Small intestine (tissue), 7 donors: ENCODE measurements around the gene PFN1. TPM values are rescaled to one million over a fixed set of nuclear protein-coding genes. Genes with fewer than 3 reads are reported as not detected.

ENCODE experiments used
- DNase-seq, 2 donors: peaks; one replicate each; pipeline versions ENCODE4 v3.0.0 to v3.0.0-alpha.2; 2013
- FAIRE-seq: peaks from 2 replicates; lab custom pipeline; 2012; peaks lifted over from hg19 to GRCh38; lab: Jason Lieb, UNC
- H3K27ac ChIP-seq, 3 donors: one replicate each; pipeline ENCODE4 v1.5.1; 2013; ENCODE audit warnings: low read length in 2 of 3, mild to moderate bottlenecking in 2 of 3, control low read depth in 1 of 3, inconsistent platforms in 1 of 3, low read depth in 1 of 3, moderate library complexity in 1 of 3
- H3K27me3 ChIP-seq, 3 donors: one replicate each; pipeline ENCODE4 v1.6.1; 2013; ENCODE audit warnings: low read length in 3 of 3, inconsistent platforms in 1 of 3; ENCODE audit not compliant: control insufficient read depth in 3 of 3, insufficient read depth in 3 of 3
- H3K36me3 ChIP-seq, 3 donors: one replicate each; pipeline ENCODE4 v1.6.1; 2013; ENCODE audit warnings: low read length in 3 of 3, inconsistent platforms in 1 of 3, low read depth in 1 of 3, mild to moderate bottlenecking in 1 of 3, moderate library complexity in 1 of 3; ENCODE audit not compliant: control insufficient read depth in 3 of 3, insufficient read depth in 2 of 3
- H3K4me1 ChIP-seq, 3 donors: one replicate each; pipeline ENCODE4 v1.6.1; 2013; ENCODE audit warnings: low read length in 2 of 3, inconsistent platforms in 1 of 3, low read depth in 1 of 3, mild to moderate bottlenecking in 1 of 3, moderate library complexity in 1 of 3; ENCODE audit not compliant: control insufficient read depth in 3 of 3, insufficient read depth in 2 of 3
- H3K4me3 ChIP-seq, 3 donors: one replicate each; pipeline ENCODE4 v1.5.1; 2013; ENCODE audit warnings: low read length in 3 of 3, control low read depth in 1 of 3, inconsistent platforms in 1 of 3, low read depth in 1 of 3, mild to moderate bottlenecking in 1 of 3, moderate library complexity in 1 of 3
- H3K9me3 ChIP-seq, 2 donors: one replicate each; pipeline ENCODE4 v1.6.1; 2013; ENCODE audit warnings: low read depth in 1 of 2, low read length in 1 of 2; ENCODE audit not compliant: control insufficient read depth in 2 of 2, insufficient read depth in 1 of 2
- WGBS, 3 donors: extraction: QIAGEN DNeasy Blood & Tissue Kit; methylation state at CpG; one replicate each; pipeline ENCODE4 v1.1.7; 2013; 5-methylcytosine and 5-hydroxymethylcytosine counted together
- polyA plus RNA-seq, 4 donors: library from polyadenylated mRNA; stranded (reverse) in 3 of 4; unstranded in 1 of 4; fragments of 200-250 nt in 3 of 4; fragments of 120-200 nt in 1 of 4; gene quantifications; one replicate each; pipeline versions ENCODE4 v1.2.1 to v1.2.3, GENCODE V29; 2013
- donor health status: healthy with polysubstance abuse.
- donor health status: control.
- donor health status: control.
- donor health status: Bipolar disorder and iron deficiency.
- donor health status: healthy.

Gene PFN1
- polyA plus RNA-seq, 4 donors = 501 to 1,180 (median 908) TPM

DNA sequence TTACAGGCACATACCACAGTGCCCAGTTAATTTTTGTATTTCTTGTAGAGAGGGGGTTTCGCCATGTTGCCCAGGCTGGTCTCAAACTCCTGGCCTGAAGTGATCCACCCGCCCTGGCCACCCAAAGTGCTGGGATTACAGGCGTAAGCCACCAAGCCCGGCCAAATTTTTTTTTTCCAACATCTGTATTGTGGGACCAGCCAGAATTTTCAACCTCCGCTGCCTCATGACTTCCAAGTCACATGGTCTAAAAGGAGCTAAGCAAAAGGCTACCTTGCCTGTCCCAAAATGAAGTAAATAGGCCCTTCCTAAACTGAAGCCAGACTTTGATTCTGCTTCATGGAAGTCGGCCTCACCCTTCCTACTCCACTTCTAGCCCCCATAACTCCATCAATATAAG lies 23.5 kb upstream of the PFN1 start:
- Histone ChIP-seq H3K27me3 (no peaks in the 10 kb centered on the region), H3K4me3 (no peak overlapping the region), H3K36me3 (peaks cover 6 to 66% (median 14%) of the 10 kb centered on the region in 3 donors), H3K4me1 (peaks cover 0 to 23% (median 4%) of the 10 kb centered on the region in 3 donors), H3K27ac (no peak overlapping the region), H3K9me3 (no peaks in the 10 kb centered on the region)
- WGBS, 3 donors = 90 to 94% (median 92%) methylated on average over 6 of the region's 6 CpGs
- no peak for DNase-seq
- FAIRE-seq = no peak

DNA sequence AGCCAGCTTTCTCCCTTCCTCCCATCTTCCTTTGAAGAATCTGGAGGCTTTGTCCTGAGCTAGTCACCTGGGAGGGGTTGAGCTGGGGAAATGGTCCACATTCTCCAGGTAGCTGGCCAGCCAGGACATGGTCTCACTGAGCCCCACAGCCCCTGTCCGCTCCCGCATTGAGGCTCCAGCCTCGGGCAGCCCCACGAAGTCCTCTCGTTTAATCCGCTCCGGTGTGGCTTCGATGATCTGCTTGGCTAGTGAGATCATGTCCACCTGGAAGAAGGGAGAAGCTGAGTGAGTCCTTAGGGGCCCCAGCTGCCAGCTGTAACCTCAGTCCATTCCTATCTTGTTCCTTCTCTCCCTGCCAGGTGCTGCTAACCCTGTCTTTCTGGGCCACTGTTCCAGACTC lies 21.9 kb upstream of the PFN1 start:
- 93 to 100% (median 94%) methylated on average over 8 of the region's 8 CpGs for WGBS, 3 donors
- peaks cover 6 to 65% (median 13%) of the 10 kb centered on the region in 3 donors for H3K36me3 ChIP-seq
- H3K9me3 ChIP-seq = no peaks in the 10 kb centered on the region
- FAIRE-seq = no peak
- H3K27me3 ChIP-seq = no peaks in the 10 kb centered on the region
- peaks cover 0 to 26% (median 4%) of the 10 kb centered on the region in 3 donors for H3K4me1 ChIP-seq
- no peak overlapping the region for H3K27ac ChIP-seq
- DNase-seq = no peak
- no peak overlapping the region for H3K4me3 ChIP-seq

DNA sequence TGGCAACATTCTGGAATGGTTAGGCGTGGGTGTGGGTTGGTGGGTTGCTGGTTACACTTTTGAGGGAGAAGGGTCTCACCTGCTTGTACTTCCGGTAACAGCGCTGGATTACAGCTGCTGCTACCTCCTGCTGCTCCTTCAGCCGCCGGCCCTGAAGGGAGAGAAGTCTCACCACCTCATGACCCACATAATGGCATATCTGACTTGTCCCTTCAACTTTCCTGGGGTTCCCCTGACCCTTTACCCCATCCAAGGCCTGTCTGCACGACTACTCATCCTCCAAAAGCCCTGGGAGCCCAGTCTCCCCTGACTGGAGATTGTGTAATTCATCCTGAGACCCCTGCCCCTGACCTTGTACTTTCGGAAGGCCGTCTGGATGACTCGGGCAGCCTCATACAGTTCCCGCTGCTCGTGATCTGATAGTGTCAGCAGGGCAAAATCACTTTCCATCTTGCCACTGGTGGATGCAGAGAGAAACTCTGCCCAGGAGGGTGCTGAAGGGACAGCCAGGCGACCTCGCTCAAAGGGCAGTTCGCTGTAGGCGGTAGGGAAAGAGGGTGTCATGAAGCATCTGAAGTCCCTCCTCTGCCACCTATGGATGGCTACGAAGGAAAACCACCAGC lies 21.3 kb upstream of the PFN1 start:
- DNase-seq = peak in 1 of 2 donors; percentile 45
- Histone ChIP-seq H3K4me3 (peak overlapping the region in 1 of 3 donors; percentile 83), H3K9me3 (no peaks in the 10 kb centered on the region), H3K4me1 (peaks cover 0 to 26% (median 4%) of the 10 kb centered on the region in 3 donors), H3K36me3 (peaks cover 6 to 65% (median 13%) of the 10 kb centered on the region in 3 donors), H3K27ac (peak overlapping the region in 2 of 3 donors; percentile 65 to 99), H3K27me3 (no peaks in the 10 kb centered on the region)
- 65 to 73% (median 73%) methylated on average over 16 of the region's 16 CpGs for WGBS, 3 donors
- no peak for FAIRE-seq

DNA sequence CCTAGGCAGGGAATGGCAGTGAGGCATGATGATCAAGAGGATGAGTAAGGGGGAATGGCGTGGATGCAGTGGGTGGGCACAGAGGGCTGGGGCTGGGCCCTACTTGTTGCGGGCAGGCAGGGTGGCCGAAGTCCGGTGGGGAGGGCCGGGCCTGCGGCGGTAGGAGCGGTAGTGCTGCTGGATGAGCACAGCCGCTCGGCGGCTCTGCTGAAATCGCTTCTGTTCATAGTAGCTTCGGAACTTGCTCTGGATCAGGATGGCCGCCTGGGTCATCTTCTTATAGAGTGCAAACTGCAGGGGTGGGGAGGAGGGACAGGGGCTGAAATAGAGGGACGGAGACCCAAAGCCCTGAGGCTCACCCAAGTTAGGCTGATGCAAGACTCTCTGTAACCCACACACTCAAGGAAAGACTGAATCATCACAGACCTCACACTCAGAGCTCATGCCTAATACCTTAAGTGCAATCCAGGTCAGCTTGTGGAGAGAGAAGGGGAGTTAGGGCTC lies 20.8 kb upstream of the PFN1 start:
- no peaks in the 10 kb centered on the region for H3K9me3 ChIP-seq
- WGBS, 3 donors = 63 to 84% (median 82%) methylated on average over 15 of the region's 15 CpGs
- peak overlapping the region in 2 of 3 donors; percentile 77 to 99 for H3K27ac ChIP-seq
- peaks cover 6 to 60% (median 13%) of the 10 kb centered on the region in 3 donors for H3K36me3 ChIP-seq
- no peak for FAIRE-seq
- peaks cover 0 to 26% (median 4%) of the 10 kb centered on the region in 3 donors for H3K4me1 ChIP-seq
- H3K4me3 ChIP-seq = peak overlapping the region in 1 of 3 donors; percentile 83
- H3K27me3 ChIP-seq = no peaks in the 10 kb centered on the region
- peak in 1 of 2 donors; percentile 54 for DNase-seq

DNA sequence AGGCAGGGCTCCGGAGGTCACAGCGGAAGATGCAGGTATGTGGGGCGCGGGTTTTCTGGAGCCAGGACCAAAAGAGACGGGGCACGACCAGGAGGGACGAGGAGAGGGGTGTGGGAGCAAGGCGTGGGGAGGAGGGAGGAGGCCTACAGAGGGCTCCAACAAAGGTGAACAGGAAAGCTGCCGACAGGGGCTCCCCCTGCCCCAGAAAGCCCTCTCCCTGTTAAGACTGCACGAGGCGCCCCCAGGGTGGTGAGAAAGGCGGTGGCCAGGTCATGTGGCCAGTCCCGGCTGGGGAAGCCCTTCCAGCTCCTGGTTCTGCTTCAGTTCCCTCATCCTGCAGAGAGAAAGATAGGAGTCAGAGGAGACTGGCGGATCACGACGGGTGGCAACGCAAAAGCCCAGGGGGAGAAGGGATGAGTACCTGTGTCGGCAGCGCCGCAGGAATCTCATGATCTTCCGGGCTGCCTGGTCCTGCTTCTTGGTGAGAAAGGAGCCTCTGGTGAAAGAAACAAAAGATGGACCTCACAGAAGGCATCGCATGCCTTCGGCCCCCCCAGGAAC lies 20.2 kb upstream of the PFN1 start:
- peaks cover 0 to 26% (median 4%) of the 10 kb centered on the region in 3 donors for H3K4me1 ChIP-seq
- no peaks in the 10 kb centered on the region for H3K27me3 ChIP-seq
- WGBS, 3 donors = 33 to 50% (median 43%) methylated on average over 18 to 23 of the region's 23 CpGs
- H3K36me3 ChIP-seq = peaks cover 6 to 54% (median 8%) of the 10 kb centered on the region in 3 donors
- peak overlapping the region; percentile 77 to 99 (median 78) for H3K27ac ChIP-seq
- no peaks in the 10 kb centered on the region for H3K9me3 ChIP-seq
- no peak for FAIRE-seq
- peak overlapping the region; percentile 62 to 83 (median 72) for H3K4me3 ChIP-seq
- peak in 1 of 2 donors; percentile 64 for DNase-seq

DNA sequence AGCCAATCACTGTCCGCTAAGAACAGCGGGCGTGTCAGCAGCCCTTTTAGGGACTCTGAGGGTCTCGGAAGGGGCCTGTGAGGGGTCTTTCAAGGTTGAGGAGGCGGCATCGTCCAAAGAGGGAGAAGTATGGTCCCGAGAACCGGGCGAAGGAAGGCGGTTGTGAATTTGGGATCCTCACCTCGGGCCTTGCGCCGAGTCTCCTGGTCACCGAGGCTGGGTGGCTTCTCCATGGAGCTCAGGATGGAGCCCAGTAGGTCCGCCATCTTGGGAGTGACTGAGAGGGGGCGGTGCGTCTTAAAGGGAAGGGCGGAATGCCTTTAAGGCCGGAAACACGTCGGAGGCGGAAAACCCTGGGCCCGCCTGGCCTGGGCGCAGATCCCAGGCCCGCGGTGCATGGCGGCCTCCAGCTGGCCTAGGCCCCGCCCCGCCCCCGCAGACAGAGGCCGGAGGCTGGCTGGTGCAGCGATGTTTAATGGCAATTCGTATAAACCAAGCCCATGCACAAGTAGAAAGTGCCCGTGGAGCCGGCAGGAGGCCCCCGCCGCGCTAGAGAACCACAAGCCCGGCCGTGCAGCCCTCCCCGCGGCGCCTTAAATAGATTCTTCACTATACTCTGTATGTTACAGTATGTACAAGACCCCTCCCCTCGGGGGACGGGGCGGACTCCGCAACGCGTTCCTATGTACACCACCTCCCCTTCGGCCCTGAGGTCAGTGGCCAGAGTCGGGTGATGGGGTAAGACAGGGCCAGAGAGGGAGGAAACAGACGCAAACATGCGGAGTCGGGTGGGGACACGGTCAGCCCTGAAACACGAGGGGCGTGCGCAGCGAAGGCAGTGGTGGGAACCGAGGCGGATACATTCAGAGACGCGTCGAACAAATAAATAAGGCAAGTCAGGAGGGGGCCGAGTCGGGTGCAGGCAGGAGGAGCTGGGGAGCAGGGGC lies 19.5 kb upstream of the PFN1 start, which contains the start of gene SPAG7:
Gene SPAG7 (minus strand): TSS at position 279 of the 947 bp plus-strand sequence. CDS start 13 bp downstream, at position 266.
- Histone ChIP-seq H3K4me1 (peaks cover 0 to 26% (median 4%) of the 10 kb centered on the region in 3 donors), H3K27me3 (no peaks in the 10 kb centered on the region), H3K9me3 (no peaks in the 10 kb centered on the region), H3K36me3 (peaks cover 5 to 49% (median 6%) of the 10 kb centered on the region in 3 donors), H3K4me3 (peak within 1 kb of the TSS; percentile 66 to 83 (median 76)), H3K27ac (peak within 1 kb of the TSS; percentile 93 to 99 (median 96))
- WGBS, 3 donors = 0 to 1% (median 1%) methylated on average over 64 to 66 of the region's 66 CpGs
- DNase-seq (peak; percentile 95 to 100), FAIRE-seq (no peak)

DNA sequence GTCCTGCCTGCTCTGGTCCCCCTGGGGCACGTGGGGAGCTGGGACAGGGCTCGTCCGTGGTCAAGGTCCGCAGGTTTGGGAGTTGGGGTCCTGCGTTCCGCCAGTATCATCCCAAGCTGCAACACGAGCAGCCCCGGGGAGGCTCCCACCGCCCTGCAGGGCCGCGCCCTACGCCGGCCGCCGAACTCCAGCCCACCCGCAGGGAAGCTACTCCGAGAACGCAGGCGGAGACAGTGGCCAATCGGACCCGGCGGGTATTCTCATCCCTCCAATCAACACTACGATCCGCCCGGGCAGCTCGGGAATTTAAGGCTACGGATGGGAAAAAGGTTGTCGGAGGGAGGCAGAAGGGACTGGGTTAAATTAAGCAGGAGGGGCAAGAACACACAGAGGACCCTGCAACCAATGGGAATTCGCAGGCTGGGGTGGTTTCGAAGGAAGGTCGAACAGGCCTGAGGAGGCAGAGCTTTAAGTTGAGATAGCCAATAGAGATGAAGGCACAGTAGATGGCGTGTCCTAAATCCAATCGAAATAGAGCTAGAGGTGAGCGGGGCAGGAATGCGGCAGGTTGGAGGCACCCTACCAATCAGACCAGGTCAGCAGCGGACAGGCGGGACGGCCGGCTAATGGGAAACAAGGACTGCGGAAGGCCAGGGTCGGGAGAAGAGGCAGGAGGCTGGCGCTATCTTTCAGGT lies 18.7 kb upstream of the PFN1 start:
- peak; percentile 93 for FAIRE-seq

More for the DNA sequence above, 18.7 kb upstream of the PFN1 start:
- Histone ChIP-seq H3K9me3 (no peaks in the 10 kb centered on the region), H3K4me3 (peak overlapping the region; percentile 66 to 83 (median 76)), H3K36me3 (peaks cover 0 to 48% (median 0%) of the 10 kb centered on the region in 3 donors), H3K27ac (peak overlapping the region; percentile 93 to 99 (median 96)), H3K4me1 (peaks cover 0 to 26% (median 4%) of the 10 kb centered on the region in 3 donors), H3K27me3 (no peaks in the 10 kb centered on the region)
- DNase-seq = peak; percentile 99 to 100
- 0% methylated on average over 42 of the region's 42 CpGs for WGBS, 3 donors
